ENCODE data around the gene FAM13B. TPM values are rescaled to one million over a fixed set of nuclear protein-coding genes. Genes with fewer than 3 reads are reported as not detected.

FAM13B gene
- total RNA-seq, 4 donors from 2014 or later: 25.2 to 49.1 (median 44.2) TPM

GRCh38 chr5:138037907-138038633, 5.2 kb upstream of the FAM13B start:
- TF ChIP-seq CTCF (IDR thresholded peaks at IDR 0.05; ENCODE audit: low read depth): no peak

DNA sequence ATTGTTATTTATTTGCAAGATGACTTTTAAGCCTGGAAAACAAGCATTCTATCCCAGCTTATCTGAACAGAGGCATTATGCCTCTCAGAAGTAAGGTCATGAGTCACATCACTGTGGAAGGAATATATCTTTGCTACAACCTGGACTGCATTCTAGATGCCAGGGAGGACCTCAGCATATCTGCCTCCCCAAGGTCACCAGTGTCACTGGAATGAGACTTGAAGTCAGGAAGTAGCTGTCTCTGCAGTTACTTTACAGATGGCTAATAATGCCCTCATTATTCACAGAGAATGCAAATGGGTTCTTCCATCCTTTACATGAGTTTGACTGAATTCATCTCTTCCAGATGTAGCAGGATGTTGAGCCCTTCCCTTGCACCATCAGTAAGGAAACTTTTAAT, 4.4 kb upstream of the FAM13B start:
- no peak for TF ChIP-seq CTCF (IDR thresholded peaks at IDR 0.05; ENCODE audit: low read depth)

DNA sequence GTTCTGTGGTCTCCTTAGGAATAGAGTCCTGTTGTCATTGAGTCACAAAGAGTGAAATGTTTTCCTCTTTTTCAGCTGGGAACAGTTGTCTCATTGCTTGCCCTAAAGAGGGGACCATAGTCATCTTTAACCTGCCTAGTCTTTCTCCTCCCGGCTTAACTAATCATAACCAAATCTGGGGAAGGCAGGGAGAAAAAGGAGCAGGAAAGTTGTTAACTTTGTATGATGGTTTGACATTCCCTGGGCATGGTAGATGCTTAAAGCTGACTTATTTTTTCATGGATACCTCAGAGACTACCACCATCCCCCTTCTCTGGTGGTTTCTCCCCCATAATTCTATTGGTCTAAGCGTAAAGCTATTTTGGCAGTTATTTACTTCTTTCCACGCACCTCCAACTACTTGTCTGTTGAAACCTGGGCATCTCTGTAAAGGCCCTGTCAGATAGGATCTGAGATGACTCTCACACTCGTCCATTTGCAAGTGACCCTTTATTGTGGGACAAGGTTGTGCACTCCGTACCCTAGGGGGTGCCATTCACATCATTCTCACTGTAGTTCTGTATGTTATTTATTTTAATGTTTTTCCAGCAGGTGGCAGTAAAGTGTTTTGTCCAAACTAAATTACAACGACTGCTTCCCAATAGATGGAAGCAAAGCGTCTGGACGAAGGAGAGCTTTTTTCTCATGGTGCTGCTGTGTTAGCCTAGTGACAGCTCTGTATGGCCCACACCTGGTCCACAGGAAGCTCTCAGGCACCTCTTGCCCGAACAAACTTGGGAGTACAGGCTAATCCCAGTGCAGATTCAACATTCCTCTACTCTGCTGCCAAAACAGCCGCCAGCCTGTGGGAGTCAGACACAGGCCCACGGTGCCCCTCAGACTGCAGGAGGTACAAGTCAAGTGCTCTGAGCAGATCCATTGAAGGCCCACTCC, 3.0 kb upstream of the FAM13B start:
- no peak for TF ChIP-seq CTCF (IDR thresholded peaks at IDR 0.05; ENCODE audit: low read depth)

- TF ChIP-seq CTCF (IDR thresholded peaks at IDR 0.05; ENCODE audit: low read depth): no peak
Measured at GRCh38 chr5:138033907-138034306, 1.0 kb upstream of the FAM13B start.

DNA sequence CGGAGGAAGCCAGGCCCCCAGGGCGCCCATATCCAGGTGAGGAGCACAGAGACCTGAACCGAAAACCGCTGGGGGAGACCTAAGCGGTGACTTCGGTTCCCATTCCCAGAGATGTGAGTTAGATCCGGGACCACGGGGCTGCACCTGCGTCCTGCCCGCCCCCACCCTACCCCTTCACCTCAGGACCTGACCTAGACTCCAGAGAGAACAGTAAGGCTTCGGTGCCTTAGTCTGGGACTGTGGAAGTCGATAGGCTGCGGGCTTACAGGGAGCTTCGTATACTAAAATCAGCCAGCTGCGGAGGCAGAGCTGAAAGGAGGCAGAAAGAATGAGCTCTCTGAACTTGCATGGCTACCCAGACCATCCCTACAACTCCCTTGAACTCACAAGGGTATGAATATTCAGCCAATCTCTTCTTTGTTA, 518 bp upstream of the FAM13B start:
- TF ChIP-seq CTCF (IDR thresholded peaks at IDR 0.05; ENCODE audit: low read depth): no peak

GRCh38 chr5:138032028-138032571, 779 bp downstream of the FAM13B start:
- no peak for TF ChIP-seq CTCF (IDR thresholded peaks at IDR 0.05; ENCODE audit: low read depth)

- TF ChIP-seq CTCF (IDR thresholded peaks at IDR 0.05; ENCODE audit: low read depth): no peak
Measured at GRCh38 chr5:138029944-138030343, 2.9 kb downstream of the FAM13B start.

All from subcutaneous adipose tissue (tissue), 4 donors.